H1 (cell line): ENCODE results near the gene PARD3. TPM values are rescaled to one million over a fixed set of nuclear protein-coding genes. Genes with fewer than 3 reads are reported as not detected.

Experiments used
- CHD7 ChIP-seq: fragments of 300-600 bp; sonication (generic); IDR thresholded peaks from 2 replicates; pipeline ENCODE4 v1.7.1; 2012; ENCODE audit warnings: low read length, moderate library complexity, mild to moderate bottlenecking, inconsistent platforms; ENCODE audit not compliant: insufficient replicate concordance
- SIN3A ChIP-seq, 2 experiments: IDR thresholded peaks in 1 of 2; conservative IDR thresholded peaks in 1 of 2; 2 replicates each; pipeline ENCODE4 v1.6.1; 2011 to 2012; ENCODE audit warnings: low read length in 2 of 2, improper control_type of control experiment in 1 of 2, low read depth in 1 of 2, mild to moderate bottlenecking in 1 of 2
- YY1 ChIP-seq: IDR thresholded peaks from 2 replicates; pipeline ENCODE4 v1.6.1; 2011; ENCODE audit warnings: low read depth, mild to moderate bottlenecking, low read length
- polyA plus RNA-seq, 7 experiments: library from polyadenylated mRNA; depleted of rRNA in 3 of 7; stranded (reverse) in 5 of 7; unstranded in 2 of 7; fragments of >200 nt in 5 of 7; fragments of 200-250 nt in 2 of 7; gene quantifications; 1 replicate in 5 of 7; 2 replicates in 1 of 7; 4 replicates in 1 of 7; pipeline versions ENCODE4 v1.2.1 to v1.2.3, GENCODE V29; 2011 to 2013; ENCODE audit warnings: missing spikeins in 2 of 7, mixed read lengths in 2 of 7
- total RNA-seq: library from RNA; stranded (reverse); fragmentation: NEBNext Ultra II Directional; extraction: Animal tissue kit (Norgen Biotek cat#: 25700); gene quantifications from 2 replicates; pipeline ENCODE4 v1.2.1, GENCODE V29; 2021

PARD3 gene
- total and polyA plus RNA-seq, 2 of the 8 experiments (the other 6 are each of a cell fraction or from before 2014, with no cell fraction given), result 19.7 to 49.1 TPM

- no peak for TF ChIP-seq CHD7
- TF ChIP-seq YY1, result no peak
- no peak for TF ChIP-seq SIN3A (conservative IDR thresholded peaks at IDR 0.05 in 1 of 2, IDR thresholded peaks at IDR 0.05 in 1 of 2; ENCODE audit: low read depth in 1 of 2, low read length in 2 of 2)
Observed at GRCh38 chr10:34358729-34359434, 456.2 kb downstream of the PARD3 start (continued).
